Right kidney (tissue), 1 donor: ENCODE results near the gene RABL2B.

Experiments
- DNase-seq: peaks from one replicate; pipeline ENCODE4 v3.0.0-alpha.2; 2016

RABL2B gene

DNA sequence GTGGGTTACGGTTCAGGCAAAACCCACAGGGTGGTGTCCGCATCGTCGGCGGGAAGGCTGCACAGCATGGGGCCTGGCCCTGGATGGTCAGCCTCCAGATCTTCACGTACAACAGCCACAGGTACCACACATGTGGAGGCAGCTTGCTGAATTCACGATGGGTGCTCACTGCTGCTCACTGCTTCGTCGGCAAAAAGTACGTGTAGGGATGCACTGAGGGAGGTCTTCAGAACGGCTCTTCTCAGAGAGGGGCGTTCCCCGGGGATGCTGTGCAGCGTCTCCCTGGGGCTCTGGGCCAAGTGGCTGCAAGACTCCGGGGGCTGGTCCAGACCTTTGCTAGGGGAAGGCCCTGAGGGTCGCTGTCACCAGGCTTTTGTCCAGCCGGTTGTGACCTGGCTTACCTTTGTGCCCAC, 44.2 kb downstream of the RABL2B start:
- DNase-seq, result no peak

DNA sequence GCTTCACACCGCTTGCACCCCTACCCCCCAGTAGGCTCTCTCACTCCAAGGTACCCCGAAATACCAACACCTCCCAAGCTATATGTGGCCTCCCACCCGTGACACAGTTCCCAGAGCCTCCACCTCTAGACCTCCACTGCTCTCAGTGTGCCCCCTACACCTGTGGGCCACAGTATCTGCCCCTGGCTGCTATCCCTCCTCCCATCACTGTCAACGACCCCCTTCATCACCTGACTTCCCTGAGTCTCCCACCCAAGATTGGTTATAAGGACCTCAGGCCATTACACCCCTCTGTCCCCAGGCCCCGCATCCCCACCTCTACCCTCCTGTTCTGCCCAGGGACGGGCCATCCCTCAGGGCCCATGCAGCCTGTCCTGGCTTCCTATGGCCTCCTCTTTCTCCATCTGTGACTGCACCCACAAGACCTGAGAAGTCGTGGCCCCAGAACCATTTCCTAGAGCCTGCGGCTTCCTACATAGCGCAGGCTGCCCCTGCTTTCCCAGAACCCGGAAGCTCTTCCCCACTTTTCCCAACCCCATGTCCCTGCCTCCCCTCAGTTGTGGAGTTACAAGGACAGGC, 44.7 kb downstream of the RABL2B start:
- DNase-seq, result no peak

DNA sequence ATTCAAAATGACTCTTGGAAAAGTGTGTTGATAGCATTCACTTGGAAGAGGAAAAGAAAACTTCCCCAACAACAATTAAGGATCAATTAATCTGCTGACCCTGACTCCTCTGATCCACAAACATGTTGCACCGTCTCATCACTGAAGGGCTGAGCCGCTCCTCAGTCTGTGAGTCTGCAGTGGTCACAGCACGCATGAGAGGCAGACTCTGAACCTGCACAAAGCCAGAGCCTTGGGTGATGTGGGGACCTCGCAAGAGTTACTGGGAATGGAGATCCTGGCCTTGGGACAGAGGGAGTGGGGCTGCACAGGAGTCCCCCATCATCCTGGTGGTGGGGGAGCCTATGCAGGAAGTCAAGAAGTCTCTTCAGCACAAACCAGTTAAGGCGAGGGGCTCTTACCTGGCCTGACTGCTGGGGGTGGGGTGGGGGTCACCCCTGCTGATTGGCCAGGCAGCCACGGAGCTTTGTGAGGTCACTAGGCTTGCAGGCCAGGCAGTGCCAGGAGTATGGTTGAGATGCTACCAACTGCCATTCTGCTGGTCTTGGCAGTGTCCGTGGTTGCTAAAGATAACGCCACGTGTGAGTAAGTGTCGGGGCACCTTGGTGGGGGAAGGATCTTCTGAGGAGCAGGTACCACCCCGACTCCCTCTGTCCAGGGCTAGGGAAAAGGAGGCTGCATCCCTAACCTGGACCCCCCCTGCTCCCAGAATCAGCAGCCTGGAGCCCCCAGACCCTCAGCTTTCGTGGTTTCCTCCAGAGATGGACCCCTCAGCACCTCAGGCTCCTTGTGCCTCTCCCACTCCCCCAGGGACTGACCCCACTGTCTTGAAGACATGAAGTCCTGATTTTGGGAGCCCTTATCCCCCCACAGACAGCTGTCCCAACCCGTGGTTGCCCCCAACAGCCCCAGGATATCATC, 45.4 kb downstream of the RABL2B start, which contains the start of gene ACR:
TSS of gene ACR (plus strand) at position 477 of the 921 bp plus-strand sequence. CDS start at position 509, 32 bp downstream.
- DNase-seq, result no peak

DNA sequence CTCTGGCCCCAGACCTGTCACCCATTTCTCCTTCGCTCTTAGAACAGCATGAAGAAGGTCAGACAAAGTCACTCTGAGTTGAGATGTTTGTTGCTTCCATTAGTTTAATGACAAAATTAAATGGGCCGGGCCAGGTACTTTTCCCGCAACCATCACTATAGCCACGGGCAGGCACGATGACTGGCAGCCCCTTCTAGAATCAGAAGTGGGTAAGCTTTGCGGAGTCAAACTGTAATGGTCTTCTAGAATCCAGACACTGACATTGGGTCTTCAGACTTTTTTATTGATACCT, 47.8 kb downstream of the RABL2B start:
- no peak for DNase-seq

DNA sequence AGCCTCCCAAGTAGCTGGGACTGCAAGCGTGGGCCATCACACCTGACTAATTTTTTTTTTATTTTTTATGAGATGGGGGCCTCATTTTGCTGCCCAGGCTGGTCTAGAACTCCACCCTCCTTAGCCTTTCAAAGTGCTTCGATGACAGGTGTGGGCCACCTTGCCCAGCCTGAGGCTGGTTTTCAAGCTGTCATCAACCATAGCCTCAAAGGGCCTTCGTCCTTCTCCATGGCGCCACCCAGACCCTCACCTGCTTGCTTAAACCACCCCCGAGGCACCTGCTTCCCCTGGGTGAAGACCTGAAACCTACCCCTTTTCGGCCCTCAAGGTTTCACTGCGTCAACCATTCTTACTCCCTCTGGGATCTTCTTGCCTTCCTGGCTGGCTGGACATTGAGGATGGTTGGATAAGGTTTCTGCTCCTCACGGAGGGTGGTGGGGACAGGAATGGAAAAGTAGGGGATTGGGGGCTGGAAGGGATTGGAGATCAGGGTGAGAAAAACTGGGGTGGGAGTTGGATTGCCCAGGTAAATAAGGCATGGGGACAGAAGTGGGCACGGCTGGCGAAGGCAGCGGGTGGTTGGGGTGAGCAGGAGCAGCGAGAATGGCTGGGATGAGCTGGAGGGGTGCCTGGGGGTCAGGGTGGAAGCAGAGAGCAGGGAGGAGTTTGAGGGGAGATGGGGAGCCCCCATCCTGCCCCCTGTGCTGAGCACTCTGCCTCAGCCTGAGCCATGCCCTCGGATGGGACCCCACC, 48.3 kb downstream of the RABL2B start:
- no peak for DNase-seq

DNA sequence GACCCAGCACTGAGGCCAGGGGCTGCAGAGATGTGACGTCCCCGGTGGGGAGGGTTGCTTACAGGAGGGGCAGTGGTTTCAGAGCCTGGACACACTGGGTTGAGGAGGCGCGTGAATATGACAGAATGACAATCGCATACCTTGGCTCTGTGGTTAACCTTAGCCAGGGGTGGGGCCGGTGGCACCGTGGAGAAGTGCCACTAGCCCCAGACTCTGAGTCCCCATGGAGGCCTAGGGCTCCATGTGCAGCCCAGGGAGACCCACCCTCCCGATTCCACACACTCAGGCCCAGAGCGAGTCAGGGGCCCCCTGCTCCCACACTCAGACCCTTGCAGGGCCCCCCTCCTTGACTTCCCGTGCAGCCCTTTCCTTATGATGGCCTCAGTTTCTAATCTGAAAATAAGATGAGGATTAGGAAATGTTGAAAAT, 49.1 kb downstream of the RABL2B start:
- no peak for DNase-seq

DNA sequence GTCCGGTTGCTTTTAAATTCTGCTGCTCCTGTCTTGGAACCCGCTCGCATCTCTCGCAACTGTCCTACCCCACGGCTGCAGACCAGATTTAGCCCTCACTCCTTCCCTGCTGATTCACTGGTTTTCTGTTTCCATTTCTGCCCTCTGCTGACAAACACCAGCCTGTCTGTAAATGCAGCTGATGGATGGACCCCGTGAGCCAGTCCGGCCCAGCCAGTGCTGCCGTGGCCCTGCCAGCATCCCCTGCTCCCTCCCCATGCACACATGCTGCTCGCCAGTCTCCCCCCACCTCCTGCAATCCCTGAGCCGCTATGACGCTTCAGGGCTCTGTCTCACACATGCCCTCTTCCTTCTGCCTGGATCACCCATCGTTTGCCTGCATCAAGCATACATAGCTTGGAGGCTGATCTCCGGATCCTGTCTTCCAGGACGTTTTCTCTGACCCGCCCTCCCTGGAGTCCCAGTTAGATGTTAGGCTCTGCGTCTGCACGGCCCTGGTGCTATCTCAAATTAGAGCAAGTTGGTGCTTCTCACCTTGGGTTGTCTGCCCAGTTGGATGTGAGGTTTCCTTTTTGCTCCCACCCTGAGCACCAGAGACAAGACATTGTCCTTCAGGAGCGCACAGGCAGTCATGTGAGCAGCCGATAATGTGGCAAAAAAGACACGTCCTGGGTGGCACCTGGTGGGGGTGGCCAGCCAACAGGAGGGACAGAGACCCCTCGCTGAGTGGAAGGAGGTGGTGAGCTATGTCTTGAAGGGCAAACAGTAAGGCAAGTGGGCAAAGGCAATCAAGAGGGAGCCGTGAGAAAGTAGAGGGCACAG, 49.7 kb downstream of the RABL2B start:
- no peak for DNase-seq

DNA sequence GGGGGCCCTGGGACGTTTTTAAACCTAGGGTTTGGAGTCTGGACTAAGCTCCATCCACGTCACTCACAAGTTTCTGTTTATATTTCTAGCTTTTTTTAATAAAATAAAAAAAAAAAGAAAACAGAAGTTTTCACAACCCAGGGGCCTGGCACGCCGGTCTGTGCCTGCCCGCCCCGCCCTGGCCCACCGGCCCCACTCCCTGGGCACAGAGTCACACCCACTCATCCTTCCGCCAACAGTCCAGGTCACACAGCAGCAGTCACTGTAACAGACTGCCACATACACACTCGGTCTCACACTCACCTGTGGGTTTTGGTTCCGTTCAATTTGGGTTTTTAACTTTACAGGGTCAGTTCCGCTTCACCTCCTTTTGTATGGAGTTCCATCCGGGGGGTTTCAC, 50.8 kb downstream of the RABL2B start:
- DNase-seq, result no peak

DNA sequence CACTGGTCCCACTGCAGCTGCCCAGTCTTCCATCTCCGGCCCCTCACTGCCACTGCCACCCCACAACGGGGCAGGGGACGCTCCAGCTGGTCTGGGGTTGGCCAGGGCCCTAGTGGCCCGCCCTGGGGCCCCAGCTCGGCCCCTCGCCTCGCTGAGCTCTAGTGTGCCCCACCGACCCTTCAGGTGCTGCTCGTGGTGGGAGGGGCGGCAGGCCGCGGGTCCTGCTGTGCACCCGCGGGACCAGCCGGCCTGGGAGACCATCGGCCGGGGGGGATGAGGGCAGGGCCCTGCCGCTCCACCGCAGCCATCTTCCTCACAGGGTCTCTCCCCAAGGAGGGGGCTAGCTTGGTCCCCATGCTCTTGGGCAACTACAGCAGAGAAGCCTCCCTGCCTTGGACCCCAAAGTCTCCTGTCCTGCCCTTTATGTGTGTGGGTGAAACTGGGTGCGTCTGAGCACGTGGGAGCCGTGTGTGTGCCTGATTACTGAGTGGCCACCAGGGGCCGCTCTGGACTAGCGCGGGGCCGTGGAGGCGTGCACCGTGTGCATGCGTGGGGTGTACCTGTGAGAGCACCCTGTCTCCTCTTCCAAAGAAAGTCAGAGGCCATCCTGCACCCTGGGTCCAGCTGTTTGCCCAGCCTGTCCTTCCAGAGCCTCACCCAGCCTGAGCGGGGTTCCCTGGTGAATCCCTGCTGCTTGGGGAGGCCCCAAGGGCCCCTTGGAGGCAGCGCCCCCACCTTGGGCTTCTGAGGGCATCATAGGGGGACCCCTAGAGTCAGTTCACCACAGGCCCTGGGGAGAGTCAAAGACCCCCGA, 51.4 kb downstream of the RABL2B start:
- no peak for DNase-seq

DNA sequence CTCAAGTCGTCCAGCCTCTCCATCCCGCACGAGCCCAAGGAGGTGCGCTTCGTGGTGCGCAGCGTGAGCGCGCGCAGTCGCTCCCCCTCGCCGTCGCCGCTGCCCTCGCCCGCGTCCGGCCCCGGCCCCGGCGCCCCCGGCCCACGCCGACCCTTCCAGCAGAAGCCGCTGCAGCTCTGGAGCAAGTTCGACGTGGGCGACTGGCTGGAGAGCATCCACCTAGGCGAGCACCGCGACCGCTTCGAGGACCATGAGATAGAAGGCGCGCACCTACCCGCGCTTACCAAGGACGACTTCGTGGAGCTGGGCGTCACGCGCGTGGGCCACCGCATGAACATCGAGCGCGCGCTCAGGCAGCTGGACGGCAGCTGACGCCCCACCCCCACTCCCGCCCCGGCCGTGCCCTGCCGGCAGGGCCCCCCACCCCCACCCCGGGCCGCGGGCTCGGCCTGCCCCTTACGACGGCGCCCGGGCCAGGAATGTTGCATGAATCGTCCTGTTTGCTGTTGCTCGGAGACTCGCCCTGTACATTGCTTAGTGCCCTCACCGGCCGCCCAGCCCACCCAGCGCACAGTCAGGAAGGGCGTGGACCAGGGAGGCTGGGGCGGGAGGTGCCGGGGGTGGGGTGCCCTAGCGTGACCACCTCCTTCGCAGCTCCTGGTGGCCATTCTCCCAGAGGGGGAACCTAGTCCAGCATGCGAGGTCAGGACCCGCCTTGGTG, 52.3 kb downstream of the RABL2B start:
- DNase-seq, result no peak

DNA sequence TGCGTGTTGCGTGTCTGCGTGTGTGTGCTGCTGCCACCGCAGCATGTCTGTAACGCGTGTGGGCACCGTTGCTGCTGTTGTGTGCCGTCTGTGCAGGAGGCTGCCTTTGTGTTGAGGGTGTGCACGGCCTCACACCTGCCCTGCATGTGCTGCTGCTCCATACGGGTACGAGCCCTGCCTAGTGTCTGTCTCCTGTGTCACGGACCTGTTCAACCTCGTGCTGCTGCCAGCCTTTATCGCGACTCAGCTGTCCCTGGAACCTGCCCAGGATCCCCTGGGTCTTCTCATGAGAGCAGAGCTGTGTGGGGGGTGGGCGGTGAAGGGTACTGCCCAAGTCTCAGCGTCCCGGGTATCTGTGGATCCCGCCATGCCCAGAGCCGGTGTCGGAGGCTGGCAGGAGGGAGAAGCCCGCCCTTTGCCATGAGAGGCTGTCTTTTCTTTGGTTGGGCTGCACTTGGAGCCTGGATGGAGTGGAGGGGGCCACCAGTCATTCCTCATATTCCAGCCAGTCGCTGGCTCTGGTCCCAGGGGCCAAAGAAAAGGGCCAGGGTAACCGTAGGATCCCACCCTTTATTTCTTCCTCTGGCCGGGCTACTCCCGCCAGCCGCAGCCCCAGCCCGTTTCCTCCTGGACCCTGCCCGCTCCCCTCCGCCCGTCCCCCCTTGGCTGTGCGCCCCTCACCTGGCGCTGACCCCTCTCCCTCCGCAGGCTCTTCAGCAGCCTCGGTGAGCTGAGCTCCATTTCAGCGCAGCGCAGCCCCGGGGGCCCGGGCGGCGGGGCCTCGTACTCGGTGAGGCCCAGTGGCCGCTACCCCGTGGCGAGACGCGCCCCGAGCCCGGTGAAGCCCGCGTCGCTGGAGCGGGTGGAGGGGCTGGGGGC, 53.2 kb downstream of the RABL2B start:
- DNase-seq, result no peak

DNA sequence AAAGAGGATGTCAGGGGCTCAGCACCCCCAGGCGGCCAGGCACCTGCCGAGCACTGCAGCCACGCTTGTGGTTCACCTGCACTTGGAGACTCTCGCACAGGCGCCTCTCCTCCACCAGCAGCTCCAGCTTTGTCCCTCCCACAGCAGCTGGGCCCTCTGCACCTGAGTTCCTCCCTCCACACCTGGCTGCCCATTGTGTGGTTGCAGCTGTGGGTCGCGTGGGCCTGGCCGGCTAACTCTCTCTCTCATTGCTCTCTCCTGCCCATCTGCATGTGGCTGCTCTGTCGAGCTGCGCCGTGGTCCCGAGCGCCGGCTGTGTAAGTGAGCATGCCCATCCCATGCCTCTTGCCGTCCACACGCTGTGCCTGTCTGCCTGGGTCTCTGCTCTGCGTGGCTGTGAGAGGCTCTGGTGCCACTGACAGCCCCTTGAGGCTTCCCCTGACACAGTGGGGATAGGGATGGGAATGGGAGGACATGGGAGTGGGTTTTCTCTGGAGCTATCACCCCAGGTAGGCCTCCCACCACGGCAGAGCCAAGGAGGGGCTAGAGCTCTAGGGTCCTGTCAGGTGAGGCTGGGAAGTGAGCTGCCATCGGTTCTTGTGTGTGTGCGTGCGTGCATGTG, 53.9 kb downstream of the RABL2B start:
- DNase-seq, result no peak

DNA sequence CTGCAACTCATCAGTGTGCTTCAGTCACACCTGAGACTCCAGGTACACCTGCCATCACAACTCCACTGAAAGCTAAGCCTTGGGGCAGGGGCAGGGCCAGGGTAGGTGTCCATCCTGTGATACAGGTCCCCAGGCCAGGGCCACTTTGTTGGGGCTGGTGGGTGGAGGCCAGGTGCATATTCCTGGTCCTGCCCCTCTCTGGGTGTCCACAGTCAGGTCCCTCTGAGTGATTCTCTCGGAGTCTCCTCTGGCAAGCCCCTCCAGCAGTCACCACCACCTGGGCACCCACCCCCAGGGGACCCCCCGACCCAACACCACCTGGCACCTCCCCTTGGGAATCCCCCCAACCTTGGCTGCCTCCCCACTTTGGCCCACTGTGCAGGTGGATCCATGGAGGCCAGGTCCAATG, 54.9 kb downstream of the RABL2B start:
- DNase-seq, result no peak

DNA sequence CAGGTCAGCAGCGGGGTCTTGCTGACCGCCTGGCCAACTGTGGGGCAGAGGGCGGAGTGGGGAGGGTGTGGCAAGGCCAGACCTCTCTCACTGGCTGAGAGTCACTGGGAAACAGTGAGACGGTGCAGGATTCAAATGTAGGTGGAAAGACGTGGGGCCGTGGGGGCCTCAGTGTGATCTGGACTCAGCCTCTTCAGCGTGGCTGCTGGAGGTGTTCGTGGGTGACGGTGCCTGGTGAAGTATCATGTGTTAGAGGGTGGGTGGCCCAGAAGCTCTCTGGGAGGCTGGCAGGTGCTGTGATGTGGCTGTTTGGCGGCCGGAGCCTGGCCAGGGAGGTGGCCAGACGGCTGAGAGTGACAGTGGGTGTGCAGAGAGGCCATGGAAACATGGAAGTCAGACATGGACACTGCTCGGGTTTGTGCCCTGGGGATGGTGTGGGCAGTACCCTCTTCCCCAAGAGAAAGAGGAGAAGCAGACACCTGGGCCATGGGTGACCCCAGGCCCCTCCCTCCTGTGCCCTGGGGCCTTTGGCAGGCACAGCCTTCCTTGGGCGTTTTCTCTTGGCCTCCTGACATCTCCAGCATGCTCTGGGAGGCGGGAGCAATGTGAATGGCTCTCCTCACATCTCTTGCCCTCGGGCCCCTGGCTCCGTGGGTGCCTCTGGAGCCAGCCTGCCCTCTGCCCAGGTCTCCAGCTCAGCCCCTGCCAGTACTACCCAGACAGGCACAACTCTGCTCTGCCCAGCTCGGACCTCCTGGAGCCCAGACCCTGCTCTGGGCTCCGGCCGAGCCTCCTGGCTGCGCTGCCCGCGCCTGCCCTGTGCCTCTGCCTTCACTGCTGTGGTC, 55.5 kb downstream of the RABL2B start:
- no peak for DNase-seq

DNA sequence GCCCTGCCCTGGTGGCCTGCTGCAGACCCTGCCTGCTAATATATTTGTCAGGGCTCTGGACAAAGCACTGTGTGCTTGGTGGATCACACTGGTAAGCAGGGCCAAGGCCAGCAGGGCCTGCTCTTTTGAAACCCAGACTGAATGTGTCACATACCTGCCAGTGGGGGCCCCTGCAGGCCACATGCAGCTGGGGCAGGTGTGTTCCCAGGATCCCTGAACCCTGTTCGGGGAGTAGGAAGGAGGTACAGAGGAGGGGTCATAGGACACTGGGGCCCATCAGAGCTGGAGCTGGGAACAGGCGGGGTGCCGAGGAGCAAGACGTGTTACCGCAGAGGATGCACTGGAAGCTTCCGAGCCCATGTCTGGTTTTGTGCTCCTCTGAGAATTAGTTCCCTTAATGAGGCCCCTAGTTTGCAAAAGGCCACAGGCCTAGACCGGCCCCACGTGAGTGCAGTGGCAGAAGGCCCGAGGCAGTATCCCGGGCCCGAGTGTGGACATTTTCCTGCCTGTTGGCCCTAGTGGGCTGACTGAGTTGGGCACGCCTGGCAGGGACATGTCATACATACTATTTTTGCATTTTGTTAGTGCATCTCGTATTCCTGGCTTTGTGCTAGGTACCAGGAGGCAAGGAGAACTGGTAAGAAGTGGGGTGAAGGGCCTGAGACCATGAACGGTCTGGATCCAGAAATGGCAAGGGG, 56.6 kb downstream of the RABL2B start:
- no peak for DNase-seq

DNA sequence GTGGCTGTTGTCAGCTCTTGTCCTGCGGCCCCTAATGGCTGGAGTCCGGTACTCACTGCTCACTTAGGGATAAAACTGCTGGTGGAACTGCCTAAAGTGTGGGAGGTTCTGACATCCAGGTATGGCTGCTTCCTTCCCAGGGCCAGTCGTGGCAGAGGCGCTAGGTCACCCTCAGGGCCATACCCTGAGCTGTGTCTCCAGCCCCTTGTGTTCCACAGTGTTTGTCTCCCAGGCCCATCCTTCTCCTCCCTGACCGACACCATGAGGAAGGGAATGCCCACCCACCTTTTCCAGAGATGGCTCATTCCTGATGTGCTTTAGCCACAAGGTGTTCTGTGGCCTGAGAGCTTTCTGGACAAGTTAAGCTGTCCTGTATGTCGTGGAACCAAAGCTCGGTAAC, 57.8 kb downstream of the RABL2B start:
- no peak for DNase-seq

DNA sequence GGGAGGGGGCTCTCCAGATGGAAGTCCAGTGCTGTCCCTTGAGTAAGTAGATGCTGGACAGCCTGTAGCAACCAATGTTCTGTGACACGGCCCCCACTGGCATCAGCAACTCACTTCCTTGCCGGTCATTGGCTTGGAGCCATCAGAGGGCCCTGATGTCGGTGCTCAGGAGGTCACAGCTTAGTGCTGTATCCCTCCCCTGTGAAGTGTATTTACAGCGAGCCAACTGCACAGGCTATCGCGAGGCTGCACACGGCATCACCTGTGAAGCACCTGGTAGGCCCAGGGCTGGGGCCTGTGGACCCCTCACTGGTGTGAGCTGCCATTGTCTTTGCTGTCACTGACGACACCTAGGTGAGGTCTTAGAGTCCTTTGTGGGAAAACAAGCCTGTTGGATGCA, 58.8 kb downstream of the RABL2B start:
- DNase-seq, result no peak

DNA sequence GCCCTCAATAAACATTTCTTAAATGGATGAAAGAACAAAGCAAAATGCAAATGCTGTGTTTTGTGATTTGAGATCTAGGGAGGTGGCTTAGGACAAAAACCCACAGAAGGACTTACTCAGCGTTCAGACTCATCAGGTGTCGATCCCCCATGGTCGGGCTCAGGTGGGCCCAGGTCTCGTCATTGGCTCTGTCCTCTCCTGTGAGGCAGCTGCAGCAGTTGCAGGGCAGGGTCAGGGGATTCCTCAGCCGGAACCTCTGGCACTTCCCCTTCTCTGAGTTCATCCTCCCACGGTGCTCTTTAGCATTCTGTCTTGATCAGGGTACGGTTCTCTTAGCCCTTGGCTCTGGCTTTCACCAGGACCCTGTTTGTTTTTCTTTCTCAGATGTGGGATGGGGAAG, 59.4 kb downstream of the RABL2B start:
- DNase-seq, result no peak
